H1 (cell line): Measurements from ENCODE around the gene KREMEN1. TPM values are rescaled to one million over a fixed set of nuclear protein-coding genes. Genes with fewer than 3 reads are reported as not detected.

ENCODE experiments used
- CTCF ChIA-PET: fragments of 300-600 bp; sonication (Branson Sonifier 250); formaldehyde crosslinking; loops from one replicate; lab custom pipeline; 2021; ENCODE audit not compliant: partially characterized antibody; lab: Charles Lee
- POLR2A ChIA-PET: fragments of 300-600 bp; sonication (Branson Sonifier 250); formaldehyde crosslinking; loops from one replicate; lab custom pipeline; 2021; ENCODE audit warnings: inconsistent platforms; ENCODE audit not compliant: partially characterized antibody; lab: Charles Lee
- DNase-seq, 2 experiments: peaks; one replicate each; pipeline versions ENCODE4 v3.0.0 to v3.0.0-alpha.2; 2010 to 2022; ENCODE audit warnings: low spot score in 2 of 2, low read depth in 1 of 2, mixed read lengths in 1 of 2
- FAIRE-seq: peaks from 2 replicates; lab custom pipeline; 2011; peaks lifted over from hg19 to GRCh38; lab: Jason Lieb, UNC
- H2AFZ ChIP-seq: 2 replicates; pipeline ENCODE4 v1.8.1; 2012; ENCODE audit warnings: low read length, inconsistent platforms
- H2AK5ac ChIP-seq: 2 replicates; pipeline ENCODE4 v1.6.1; 2013; ENCODE audit warnings: low read depth, low read length
- H2BK120ac ChIP-seq: replicated peaks from 2 replicates; pipeline ENCODE3; 2013; ENCODE audit warnings: low read depth, low read length, inconsistent platforms
- H2BK12ac ChIP-seq: 2 replicates; pipeline ENCODE4 v1.6.1; 2013; ENCODE audit warnings: low read depth, low read length
- H2BK15ac ChIP-seq: 2 replicates; pipeline ENCODE4 v1.6.1; 2013; ENCODE audit warnings: low read length
- H2BK20ac ChIP-seq: 2 replicates; pipeline ENCODE4 v1.6.1; 2013; ENCODE audit warnings: low read length
- H2BK5ac ChIP-seq: 2 replicates; pipeline ENCODE4 v1.6.1; 2013; ENCODE audit warnings: low read depth, low read length
- H3K14ac ChIP-seq: 2 replicates; pipeline ENCODE4 v1.6.1; 2013; ENCODE audit warnings: inconsistent platforms; ENCODE audit not compliant: insufficient read length
- H3K18ac ChIP-seq: 2 replicates; pipeline ENCODE4 v1.6.1; 2013; ENCODE audit warnings: low read length; ENCODE audit errors: extremely low read depth
- H3K23ac ChIP-seq: 2 replicates; pipeline ENCODE4 v1.6.1; 2013; ENCODE audit warnings: inconsistent platforms; ENCODE audit not compliant: insufficient read length
- H3K23me2 ChIP-seq: 2 replicates; pipeline ENCODE4 v1.6.1; 2013; ENCODE audit warnings: low read depth, low read length
- H3K27ac ChIP-seq: 2 replicates; pipeline ENCODE4 v1.6.1; 2011; ENCODE audit warnings: low read depth, low read length, inconsistent platforms
- H3K27me3 ChIP-seq, 4 experiments: replicated peaks in 1 of 4; 1 replicate in 1 of 4; 2 replicates in 3 of 4; pipeline versions ENCODE4 v1.6.1 to v1.8.1; 2011 to 2013; ENCODE audit warnings: low read length in 3 of 4, mild to moderate bottlenecking in 3 of 4, inconsistent platforms in 2 of 4, mixed read lengths in 2 of 4, moderate library complexity in 1 of 4; ENCODE audit not compliant: control insufficient read depth in 3 of 4, insufficient read depth in 3 of 4; ENCODE audit errors: extremely low read depth in 1 of 4
- H3K36me3 ChIP-seq, 4 experiments: 2 replicates each; pipeline versions ENCODE4 v1.6.1 to v1.8.1; 2011 to 2013; ENCODE audit warnings: mild to moderate bottlenecking in 4 of 4, low read length in 3 of 4, moderate library complexity in 2 of 4, control low read depth in 1 of 4, inconsistent platforms in 1 of 4; ENCODE audit not compliant: insufficient read depth in 4 of 4, control insufficient read depth in 2 of 4
- H3K4ac ChIP-seq: replicated peaks from 2 replicates; pipeline ENCODE3; 2013; ENCODE audit warnings: low read length, low read depth, mixed read lengths, inconsistent platforms; ENCODE audit not compliant: insufficient read length
- H3K4me1 ChIP-seq, 4 experiments: replicated peaks in 1 of 4; 1 replicate in 1 of 4; 2 replicates in 3 of 4; pipeline versions ENCODE4 v1.6.1 to v1.8.1; 2011 to 2013; ENCODE audit warnings: low read length in 3 of 4, inconsistent platforms in 2 of 4, mixed read lengths in 1 of 4; ENCODE audit not compliant: insufficient read depth in 4 of 4, control insufficient read depth in 3 of 4
- H3K4me2 ChIP-seq, 2 experiments: 2 replicates each; pipeline versions ENCODE4 v1.6.1 to v1.8.1; 2011 to 2013; ENCODE audit warnings: low read depth in 2 of 2, low read length in 2 of 2, control low read depth in 1 of 2, inconsistent platforms in 1 of 2, mild to moderate bottlenecking in 1 of 2; ENCODE audit not compliant: insufficient read depth in 1 of 2
- H3K4me3 ChIP-seq, 4 experiments: fragments of 200-600, 300-600 bp in 1 of 4; sonication (generic), shearing (Covaris generic), sonication (Bioruptor Twin) in 1 of 4; 2 replicates each; pipeline versions ENCODE4 v1.5.1 to v1.8.1; 2011 to 2016; ENCODE audit warnings: low read length in 4 of 4, low read depth in 3 of 4, control low read depth in 2 of 4, inconsistent platforms in 2 of 4, mild to moderate bottlenecking in 2 of 4, mixed read lengths in 1 of 4, moderate library complexity in 1 of 4; ENCODE audit not compliant: insufficient read depth in 2 of 4; ENCODE audit errors: extremely low read depth in 1 of 4
- H3K56ac ChIP-seq: replicated peaks from 2 replicates; pipeline ENCODE3; 2013; ENCODE audit warnings: low read depth, mild to moderate bottlenecking, mixed read lengths, low read length, inconsistent platforms; ENCODE audit not compliant: insufficient read length
- H3K79me1 ChIP-seq: 2 replicates; pipeline ENCODE4 v1.6.1; 2013; ENCODE audit warnings: low read depth, low read length, control low read depth
- H3K79me2 ChIP-seq, 2 experiments: 2 replicates each; pipeline versions ENCODE4 v1.6.1 to v1.8.1; 2012 to 2013; ENCODE audit warnings: low read length in 2 of 2, mild to moderate bottlenecking in 2 of 2, inconsistent platforms in 1 of 2; ENCODE audit not compliant: insufficient read depth in 2 of 2, control insufficient read depth in 1 of 2
- H3K9ac ChIP-seq, 4 experiments: replicated peaks in 1 of 4; 1 replicate in 1 of 4; 2 replicates in 3 of 4; pipeline versions ENCODE4 v1.6.1 to v1.8.1; 2011 to 2013; ENCODE audit warnings: low read depth in 3 of 4, low read length in 3 of 4, control low read depth in 2 of 4, mild to moderate bottlenecking in 2 of 4, moderate library complexity in 2 of 4, inconsistent platforms in 1 of 4; ENCODE audit errors: extremely low read depth in 1 of 4
- H3K9me3 ChIP-seq, 2 experiments: 2 replicates each; pipeline versions ENCODE4 v1.6.1 to v1.8.1; 2012 to 2013; ENCODE audit warnings: mild to moderate bottlenecking in 2 of 2, moderate library complexity in 2 of 2, control low read depth in 1 of 2, inconsistent platforms in 1 of 2, low read depth in 1 of 2, low read length in 1 of 2, mixed read lengths in 1 of 2; ENCODE audit not compliant: insufficient read depth in 2 of 2
- H4K20me1 ChIP-seq, 2 experiments: replicated peaks in 1 of 2; 2 replicates each; pipeline versions ENCODE3 to v1.8.1; 2011 to 2013; ENCODE audit warnings: inconsistent platforms in 2 of 2, low read length in 2 of 2, mild to moderate bottlenecking in 1 of 2; ENCODE audit not compliant: insufficient read depth in 2 of 2, control insufficient read depth in 1 of 2
- H4K5ac ChIP-seq: 2 replicates; pipeline ENCODE4 v1.6.1; 2013; ENCODE audit warnings: low read length, low read depth, mixed read lengths, inconsistent platforms; ENCODE audit not compliant: insufficient read length
- H4K8ac ChIP-seq: 2 replicates; pipeline ENCODE4 v1.8.0; 2013; ENCODE audit warnings: mild to moderate bottlenecking, moderate library complexity, low read length, inconsistent platforms; ENCODE audit not compliant: insufficient read depth; ENCODE audit errors: extremely low read depth
- H4K91ac ChIP-seq: replicated peaks from 2 replicates; pipeline ENCODE3; 2013; ENCODE audit warnings: low read length, mixed read lengths, inconsistent platforms; ENCODE audit not compliant: insufficient read length
- CREB1 ChIP-seq: IDR thresholded peaks from 2 replicates; pipeline ENCODE4 v1.6.1; 2012; ENCODE audit warnings: inconsistent platforms
- CTBP2 ChIP-seq: IDR thresholded peaks from 2 replicates; pipeline ENCODE4 v1.7.0; 2011; ENCODE audit warnings: borderline replicate concordance, mild to moderate bottlenecking, moderate library complexity, mixed read lengths, low read length; ENCODE audit not compliant: insufficient read depth, insufficient read length
- GABPA ChIP-seq: IDR thresholded peaks from 2 replicates; pipeline ENCODE4 v1.6.1; 2011; ENCODE audit warnings: mild to moderate bottlenecking, low read length, moderate library complexity, borderline replicate concordance; ENCODE audit not compliant: insufficient read depth
- HDAC6 ChIP-seq: IDR thresholded peaks from one replicate; pipeline ENCODE4 v1.7.1; 2012; ENCODE audit warnings: low read depth, mild to moderate bottlenecking, inconsistent platforms, low read length, moderate library complexity
- MAX ChIP-seq: IDR thresholded peaks from 2 replicates; pipeline ENCODE4 v1.6.1; 2012; ENCODE audit warnings: inconsistent platforms
- POLR2A ChIP-seq, 2 experiments: IDR thresholded peaks; 1 replicate in 1 of 2; 2 replicates in 1 of 2; pipeline ENCODE4 v1.6.1; 2011; ENCODE audit warnings: low read depth in 2 of 2, low read length in 2 of 2, mild to moderate bottlenecking in 2 of 2; ENCODE audit errors: control extremely low read depth in 1 of 2
- YY1 ChIP-seq: IDR thresholded peaks from 2 replicates; pipeline ENCODE4 v1.6.1; 2011; ENCODE audit warnings: low read depth, mild to moderate bottlenecking, low read length
- ZNF274 ChIP-seq: IDR thresholded peaks from 2 replicates; pipeline ENCODE4 v1.7.0; 2012; ENCODE audit warnings: low read length, borderline replicate concordance; ENCODE audit errors: extremely low read depth
- WGBS, 2 experiments: shearing (Covaris generic) in 1 of 2; methylation state at CpG; one replicate each; pipeline versions ENCODE4 v1.1.6 to v1.1.7; 2013 to 2015; ENCODE audit warnings: low lambda C conversion rate in 2 of 2, mixed read lengths in 2 of 2, inconsistent platforms in 1 of 2, low coverage in 1 of 2, missing lambda C conversion rate in 1 of 2; ENCODE audit not compliant: insufficient replicate concordance in 2 of 2, insufficient coverage in 1 of 2, insufficient read length in 1 of 2; ENCODE audit errors: extremely low coverage in 1 of 2, missing lambda C conversion rate in 1 of 2; 5-methylcytosine and 5-hydroxymethylcytosine counted together
- polyA plus RNA-seq, 7 experiments: library from polyadenylated mRNA; depleted of rRNA in 3 of 7; stranded (reverse) in 5 of 7; unstranded in 2 of 7; fragments of >200 nt in 5 of 7; fragments of 200-250 nt in 2 of 7; gene quantifications; 1 replicate in 5 of 7; 2 replicates in 1 of 7; 4 replicates in 1 of 7; pipeline versions ENCODE4 v1.2.1 to v1.2.3, GENCODE V29; 2011 to 2013; ENCODE audit warnings: missing spikeins in 2 of 7, mixed read lengths in 2 of 7
- total RNA-seq: library from RNA; stranded (reverse); fragmentation: NEBNext Ultra II Directional; extraction: Animal tissue kit (Norgen Biotek cat#: 25700); gene quantifications from 2 replicates; pipeline ENCODE4 v1.2.1, GENCODE V29; 2021

The KREMEN1 gene
- total and polyA plus RNA-seq, 2 of the 8 experiments (the other 6 are each of a cell fraction or from before 2014, with no cell fraction given): 2.1 to 3.2 TPM

DNA sequence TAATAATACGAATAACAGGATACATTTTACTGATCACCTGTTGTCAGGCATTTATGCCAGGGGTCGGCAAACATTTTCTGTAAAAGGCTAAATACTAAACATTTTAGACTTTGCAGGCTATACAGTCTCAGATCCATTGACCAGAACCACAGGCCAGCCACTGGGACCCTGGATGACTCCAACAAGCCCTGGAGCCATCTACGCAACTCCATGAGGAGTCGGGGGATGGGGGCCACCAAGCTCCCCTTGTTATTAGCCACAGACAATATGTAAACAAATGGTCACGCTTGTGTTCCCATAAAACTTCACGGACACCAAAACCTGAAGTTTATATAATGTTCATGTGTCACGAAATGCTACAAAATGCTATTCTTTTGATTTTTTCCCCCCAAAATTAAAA is 78.5 kb downstream of the KREMEN1 start:
- no peak overlapping the region for H2BK15ac ChIP-seq
- TF ChIP-seq GABPA: no peak
- TF ChIP-seq CREB1: no peak
- no peak for TF ChIP-seq CTBP2
- no peak for TF ChIP-seq POLR2A (IDR thresholded peaks at IDR 0.05; ENCODE audit: control extremely low read depth in 1 of 2, low read depth in 2 of 2, low read length in 2 of 2)
- TF ChIP-seq YY1: no peak
- TF ChIP-seq ZNF274: no peak
- TF ChIP-seq MAX: no peak
- no peak for TF ChIP-seq HDAC6
- TF ChIP-seq, all 59 proteins: peak for 0

More for the DNA sequence above, 78.5 kb downstream of the KREMEN1 start:
- Histone ChIP-seq H3K27ac (no peak overlapping the region), H3K18ac (no peak overlapping the region; the same call in none of the 2 replicates), H3K4ac (no peak overlapping the region), H3K14ac (no peak overlapping the region), H3K23me2 (no peaks in the 10 kb centered on the region), H4K5ac (no peak overlapping the region), H2BK120ac (no peak overlapping the region), H3K9me3 (no peaks in the 10 kb centered on the region), H2BK20ac (no peak overlapping the region), H2BK5ac (no peak overlapping the region), H3K4me3 (no peak overlapping the region), H4K20me1 (no peaks in the 10 kb centered on the region), H3K79me1 (no peaks in the 10 kb centered on the region), H2AFZ (no peak overlapping the region), H2AK5ac (no peak overlapping the region), H3K4me2 (no peak overlapping the region; a peak in 1 of 4 replicates), H2BK12ac (no peak overlapping the region), H3K9ac (no peak overlapping the region), H3K36me3 (no peaks in the 10 kb centered on the region; a peak in 1 of 8 replicates), H3K56ac (no peak overlapping the region), H3K4me1 (peaks cover 7 to 22% (median 9%) of the 10 kb centered on the region in 4 experiments), H3K79me2 (no peaks in the 10 kb centered on the region), H3K23ac (no peak overlapping the region), H3K27me3 (no peaks in the 10 kb centered on the region), H4K91ac (no peak overlapping the region), H4K8ac (no peak overlapping the region; the same call in 1 of the 2 replicates)
- DNase-seq: no peak
- ChIA-PET POLR2A (interaction anchor here (0.6 to 1.4 kb wide), 4 partner anchors 15 to 417 kb away, joined by 3 to 4 read pairs (median 4); no protein-coding TSS in a partner anchor), CTCF (interaction anchor here (0.5 to 9.4 kb wide), 3 partner anchors 12 to 186 kb away, joined by 3 to 79 read pairs (median 3); no protein-coding TSS in a partner anchor)
- 86% methylated on average over 7 of the region's 7 CpGs; no CpG with 5 or more reads in 1 of the 2 experiments for WGBS, 2 experiments
- no peak for FAIRE-seq
